H9 (cell line): ENCODE measurements around the gene SNX2. TPM values are rescaled to one million over a fixed set of nuclear protein-coding genes. Genes with fewer than 3 reads are reported as not detected.

Experiments used
- DNase-seq: peaks from one replicate; pipeline ENCODE4 v3.0.0-alpha.2; 2017
- H2AFZ ChIP-seq: one replicate; pipeline ENCODE4 v1.6.1; 2013; ENCODE audit warnings: mild to moderate bottlenecking, low read length, control low read depth, moderate library complexity
- H2AK5ac ChIP-seq: 2 replicates; pipeline ENCODE4 v1.6.1; 2013; ENCODE audit warnings: low read length, control low read depth, mixed read lengths; ENCODE audit not compliant: insufficient read length
- H2BK120ac ChIP-seq: one replicate; pipeline ENCODE4 v1.6.1; 2013; ENCODE audit warnings: low read depth, mild to moderate bottlenecking, low read length, control low read depth, inconsistent platforms; ENCODE audit not compliant: poor library complexity, severe bottlenecking
- H2BK12ac ChIP-seq: 2 replicates; pipeline ENCODE4 v1.6.1; 2013; ENCODE audit warnings: low read length, control low read depth, mixed read lengths, low read depth; ENCODE audit not compliant: insufficient read length
- H2BK15ac ChIP-seq: 2 replicates; pipeline ENCODE4 v1.6.1; 2013; ENCODE audit warnings: low read depth, low read length, control low read depth
- H2BK20ac ChIP-seq: one replicate; pipeline ENCODE4 v1.6.1; 2013; ENCODE audit warnings: low read depth, mild to moderate bottlenecking, low read length, control low read depth, inconsistent platforms; ENCODE audit not compliant: poor library complexity, severe bottlenecking
- H2BK5ac ChIP-seq: 2 replicates; pipeline ENCODE4 v1.6.1; 2013; ENCODE audit warnings: low read length, control low read depth, mixed read lengths; ENCODE audit not compliant: insufficient read length
- H3K14ac ChIP-seq: 2 replicates; pipeline ENCODE4 v1.6.1; 2013; ENCODE audit warnings: low read length, control low read depth; ENCODE audit not compliant: insufficient read depth
- H3K18ac ChIP-seq: 2 replicates; pipeline ENCODE4 v1.6.1; 2013; ENCODE audit warnings: low read depth, mild to moderate bottlenecking, mixed read lengths, low read length, control low read depth; ENCODE audit not compliant: insufficient read length
- H3K23ac ChIP-seq: 2 replicates; pipeline ENCODE4 v1.6.1; 2013; ENCODE audit warnings: low read length, control low read depth, mixed read lengths, low read depth; ENCODE audit not compliant: insufficient read length
- H3K23me2 ChIP-seq: 2 replicates; pipeline ENCODE4 v1.6.1; 2013; ENCODE audit warnings: low read depth, mild to moderate bottlenecking, mixed read lengths, low read length, control low read depth; ENCODE audit not compliant: insufficient read length, poor library complexity, severe bottlenecking
- H3K27ac ChIP-seq: 2 replicates; pipeline ENCODE4 v1.5.1; 2013; ENCODE audit warnings: low read length, control low read depth, mixed read lengths, low read depth; ENCODE audit not compliant: insufficient read length
- H3K27me3 ChIP-seq: 2 replicates; pipeline ENCODE4 v1.6.1; 2013; ENCODE audit warnings: low read length, control low read depth, inconsistent platforms; ENCODE audit not compliant: insufficient read depth
- H3K4ac ChIP-seq: 2 replicates; pipeline ENCODE4 v1.6.1; 2013; ENCODE audit warnings: low read depth, mild to moderate bottlenecking, control low read depth, inconsistent platforms, low read length, moderate library complexity
- H3K4me1 ChIP-seq: 2 replicates; pipeline ENCODE4 v1.6.1; 2013; ENCODE audit warnings: low read length, control low read depth, inconsistent platforms; ENCODE audit not compliant: insufficient read depth
- H3K4me2 ChIP-seq: 2 replicates; pipeline ENCODE4 v1.6.1; 2013; ENCODE audit warnings: low read length, control low read depth, mixed read lengths; ENCODE audit not compliant: insufficient read length, insufficient read depth
- H3K56ac ChIP-seq: 2 replicates; pipeline ENCODE4 v1.6.1; 2013; ENCODE audit warnings: low read depth, mild to moderate bottlenecking, mixed read lengths, low read length, control low read depth; ENCODE audit not compliant: insufficient read length
- H3K79me1 ChIP-seq: 2 replicates; pipeline ENCODE4 v1.6.1; 2013; ENCODE audit warnings: low read depth, mild to moderate bottlenecking, moderate library complexity, low read length, control low read depth, inconsistent platforms; ENCODE audit not compliant: insufficient read depth, poor library complexity, severe bottlenecking
- H3K79me2 ChIP-seq: 2 replicates; pipeline ENCODE4 v1.6.1; 2013; ENCODE audit warnings: low read length, control low read depth, inconsistent platforms; ENCODE audit not compliant: insufficient read depth
- H3K9ac ChIP-seq: 2 replicates; pipeline ENCODE4 v1.6.1; 2013; ENCODE audit warnings: low read length, control low read depth, mixed read lengths; ENCODE audit not compliant: insufficient read length; ENCODE audit errors: extremely low read depth
- H3K9me3 ChIP-seq: one replicate; pipeline ENCODE4 v1.6.1; 2013; ENCODE audit warnings: low read depth, low read length, inconsistent platforms; ENCODE audit not compliant: control insufficient read depth
- H3T11ph ChIP-seq: one replicate; pipeline ENCODE4 v1.6.1; 2013; ENCODE audit warnings: mild to moderate bottlenecking, low read length, control low read depth, inconsistent platforms
- H4K20me1 ChIP-seq: one replicate; pipeline ENCODE4 v1.6.1; 2013; ENCODE audit not compliant: control insufficient read depth, insufficient read length, insufficient read depth
- H4K5ac ChIP-seq: 2 replicates; pipeline ENCODE4 v1.6.1; 2013; ENCODE audit warnings: low read depth, mild to moderate bottlenecking, mixed read lengths, low read length, control low read depth; ENCODE audit not compliant: insufficient read length
- H4K8ac ChIP-seq: replicated peaks from 2 replicates; pipeline ENCODE4 v1.6.1; 2013; ENCODE audit warnings: low read length, control low read depth, mixed read lengths, low read depth; ENCODE audit not compliant: insufficient read length
- H4K91ac ChIP-seq: 2 replicates; pipeline ENCODE4 v1.6.1; 2013; ENCODE audit warnings: low read depth, mild to moderate bottlenecking, moderate library complexity, mixed read lengths, low read length, control low read depth; ENCODE audit not compliant: insufficient read length
- H3K27ac Mint-ChIP-seq, 3 experiments: 2 replicates in 2 of 3; 3 replicates in 1 of 3; pipeline ENCODE4 v1.8.0; 2020 to 2021; ENCODE audit warnings: mixed read lengths in 3 of 3, mild to moderate bottlenecking in 1 of 3, moderate library complexity in 1 of 3
- H3K27me3 Mint-ChIP-seq: 2 replicates; pipeline ENCODE4 v1.8.0; 2021; ENCODE audit warnings: low read depth, mild to moderate bottlenecking, moderate library complexity, mixed read lengths
- H3K36me3 Mint-ChIP-seq, 3 experiments: 2 replicates in 2 of 3; 3 replicates in 1 of 3; pipeline ENCODE4 v1.8.0; 2020 to 2021; ENCODE audit warnings: low read depth in 3 of 3, mixed read lengths in 3 of 3; ENCODE audit not compliant: insufficient read depth in 1 of 3
- H3K4me1 Mint-ChIP-seq, 2 experiments: 2 replicates each; pipeline ENCODE4 v1.8.0; 2020; ENCODE audit warnings: mixed read lengths in 2 of 2
- H3K4me3 Mint-ChIP-seq, 2 experiments: 2 replicates in 1 of 2; 3 replicates in 1 of 2; pipeline ENCODE4 v1.8.0; 2020 to 2021; ENCODE audit warnings: mild to moderate bottlenecking in 2 of 2, mixed read lengths in 2 of 2, moderate library complexity in 1 of 2
- H3K9me3 Mint-ChIP-seq, 2 experiments: 2 replicates in 1 of 2; 3 replicates in 1 of 2; pipeline ENCODE4 v1.8.0; 2020; ENCODE audit warnings: mild to moderate bottlenecking in 2 of 2, mixed read lengths in 2 of 2, moderate library complexity in 1 of 2
- WGBS: extraction: QIAGEN DNeasy Blood & Tissue Kit; methylation state at CpG from one replicate; pipeline ENCODE4 v1.1.7; 2013; ENCODE audit warnings: missing lambda C conversion rate, low lambda C conversion rate, mixed read lengths; ENCODE audit not compliant: insufficient read length; ENCODE audit errors: extremely low coverage; 5-methylcytosine and 5-hydroxymethylcytosine counted together
- total RNA-seq: library from RNA; stranded (reverse); gene quantifications from 2 replicates; pipeline ENCODE4 v1.2.1, GENCODE V29; 2021
- TF ChIP-seq, protein P1 (sequence below): fragments of 200-600 bp; sonication (generic); conservative IDR thresholded peaks from 3 replicates; pipeline ENCODE4 v1.8.0; 2021; ENCODE audit warnings: antibody characterized with exemption, mild to moderate bottlenecking

The SNX2 gene
- total RNA-seq, 1 experiment from 2014 or later, result 62.6 TPM

DNA sequence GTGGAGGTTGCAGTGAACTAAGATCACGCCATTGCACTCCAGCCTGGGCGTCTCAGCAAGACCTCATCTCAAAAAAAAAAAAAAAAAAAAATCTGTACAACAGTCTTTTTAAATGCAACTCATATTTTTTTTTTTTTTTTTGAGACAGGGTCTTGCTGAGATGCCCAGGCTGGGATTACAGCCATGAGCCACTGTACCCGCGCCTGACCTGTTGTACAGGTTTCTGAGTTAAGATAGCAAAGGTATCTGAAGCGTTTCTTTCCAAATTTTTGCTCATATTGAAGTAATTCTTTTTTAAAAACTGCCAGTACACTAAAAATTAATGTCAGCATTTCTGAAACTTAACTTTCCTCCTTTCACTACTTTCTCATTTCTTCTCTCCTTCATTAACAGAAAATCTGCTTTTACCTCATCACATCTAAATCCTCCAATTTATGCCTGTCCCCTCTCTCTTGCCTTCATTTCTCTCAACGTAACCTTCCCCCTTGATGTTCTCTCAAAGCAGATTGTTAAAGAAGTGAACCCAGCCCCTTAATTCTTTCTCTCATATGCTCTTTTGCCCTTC is 67.2 kb downstream of the SNX2 start:
- H2BK12ac ChIP-seq, result no peak overlapping the region
- H3K36me3 Mint-ChIP-seq, result no peaks in the 10 kb centered on the region
- H4K91ac ChIP-seq, result no peak overlapping the region
- H4K8ac ChIP-seq, result no peak overlapping the region
- no peak overlapping the region for H2BK120ac ChIP-seq
- no peak overlapping the region for H2BK5ac ChIP-seq
- peaks cover 16% of the 10 kb centered on the region for H3K27me3 Mint-ChIP-seq
- H3K18ac ChIP-seq, result no peak overlapping the region
- no peaks in the 10 kb centered on the region for H3K79me1 ChIP-seq
- TF ChIP-seq, protein P1, sequence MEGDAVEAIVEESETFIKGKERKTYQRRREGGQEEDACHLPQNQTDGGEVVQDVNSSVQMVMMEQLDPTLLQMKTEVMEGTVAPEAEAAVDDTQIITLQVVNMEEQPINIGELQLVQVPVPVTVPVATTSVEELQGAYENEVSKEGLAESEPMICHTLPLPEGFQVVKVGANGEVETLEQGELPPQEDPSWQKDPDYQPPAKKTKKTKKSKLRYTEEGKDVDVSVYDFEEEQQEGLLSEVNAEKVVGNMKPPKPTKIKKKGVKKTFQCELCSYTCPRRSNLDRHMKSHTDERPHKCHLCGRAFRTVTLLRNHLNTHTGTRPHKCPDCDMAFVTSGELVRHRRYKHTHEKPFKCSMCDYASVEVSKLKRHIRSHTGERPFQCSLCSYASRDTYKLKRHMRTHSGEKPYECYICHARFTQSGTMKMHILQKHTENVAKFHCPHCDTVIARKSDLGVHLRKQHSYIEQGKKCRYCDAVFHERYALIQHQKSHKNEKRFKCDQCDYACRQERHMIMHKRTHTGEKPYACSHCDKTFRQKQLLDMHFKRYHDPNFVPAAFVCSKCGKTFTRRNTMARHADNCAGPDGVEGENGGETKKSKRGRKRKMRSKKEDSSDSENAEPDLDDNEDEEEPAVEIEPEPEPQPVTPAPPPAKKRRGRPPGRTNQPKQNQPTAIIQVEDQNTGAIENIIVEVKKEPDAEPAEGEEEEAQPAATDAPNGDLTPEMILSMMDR, result no peak
- no peak overlapping the region for H3K56ac ChIP-seq
- H2AFZ ChIP-seq, result no peak overlapping the region
- H3K27ac ChIP-seq, result no peak overlapping the region
- no peak overlapping the region for H3T11ph ChIP-seq
- H4K20me1 ChIP-seq, result no peaks in the 10 kb centered on the region
- H3K27ac Mint-ChIP-seq, result 0 out of 7 replicates have a peak overlapping the region, but pooled peaks of 1 of the 3 experiments have one; percentile 4
- H3K14ac ChIP-seq, result no peak overlapping the region
- no peak overlapping the region for H3K4me3 Mint-ChIP-seq
- H3K23me2 ChIP-seq, result peaks cover 10% of the 10 kb centered on the region
- no peak overlapping the region for H4K5ac ChIP-seq
- no peak overlapping the region for H3K4me2 ChIP-seq
- H2AK5ac ChIP-seq, result no peak overlapping the region
- H3K9me3 ChIP-seq, result no peaks in the 10 kb centered on the region
- no peaks in the 10 kb centered on the region for H3K27me3 ChIP-seq
- peaks cover 22% of the 10 kb centered on the region in 2 experiments for H3K4me1 Mint-ChIP-seq
- peaks cover 5% of the 10 kb centered on the region for H3K4me1 ChIP-seq
- H3K23ac ChIP-seq, result no peak overlapping the region
- no peak overlapping the region for H2BK15ac ChIP-seq
- H3K9ac ChIP-seq, result no peak overlapping the region
- H3K79me2 ChIP-seq, result no peaks in the 10 kb centered on the region
- no peak overlapping the region for H3K4ac ChIP-seq
- peaks cover 0 to 3% of the 10 kb centered on the region in 2 experiments; a peak in 2 of 5 replicates for H3K9me3 Mint-ChIP-seq
- WGBS, result 100% methylated on average over 1 of the region's 6 CpGs
- no peak overlapping the region for H2BK20ac ChIP-seq
- no peak for DNase-seq
